Colon (tissue), 2 donors: Measurements from ENCODE around the gene PLXNA1.

Experiments used
- FAIRE-seq: peaks from 2 replicates; lab custom pipeline; 2012; peaks lifted over from hg19 to GRCh38; lab: Jason Lieb, UNC
- donor health status: control.
- donor health status: control.

The PLXNA1 gene

GRCh38 chr3:126988451-126989021 is 5.6 kb downstream of the PLXNA1 start:
- FAIRE-seq: no peak

DNA sequence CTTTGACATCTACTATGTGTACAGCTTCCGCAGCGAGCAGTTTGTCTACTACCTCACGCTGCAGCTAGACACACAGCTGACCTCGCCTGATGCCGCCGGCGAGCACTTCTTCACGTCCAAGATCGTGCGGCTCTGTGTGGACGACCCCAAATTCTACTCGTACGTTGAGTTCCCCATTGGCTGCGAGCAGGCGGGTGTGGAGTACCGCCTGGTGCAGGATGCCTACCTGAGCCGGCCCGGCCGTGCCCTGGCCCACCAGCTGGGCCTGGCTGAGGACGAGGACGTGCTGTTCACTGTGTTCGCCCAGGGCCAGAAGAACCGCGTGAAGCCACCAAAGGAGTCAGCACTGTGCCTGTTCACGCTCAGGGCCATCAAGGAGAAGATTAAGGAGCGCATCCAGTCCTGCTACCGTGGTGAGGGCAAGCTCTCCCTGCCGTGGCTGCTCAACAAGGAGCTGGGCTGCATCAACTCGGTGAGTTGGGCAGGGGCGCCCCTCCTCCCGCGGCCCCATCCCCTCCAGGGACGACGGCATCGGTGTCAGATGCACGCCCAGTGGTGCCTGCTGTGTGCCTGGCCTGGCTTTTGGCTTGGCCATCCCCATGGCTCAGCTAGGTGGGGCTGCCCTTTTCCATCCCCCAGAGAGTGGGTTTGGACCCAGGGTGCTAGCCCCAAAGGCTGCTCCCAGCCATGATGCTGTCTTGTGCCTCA is 6.6 kb downstream of the PLXNA1 start:
- FAIRE-seq: no peak

- no peak for FAIRE-seq
Measured at GRCh38 chr3:126990024-126990700, 7.2 kb downstream of the PLXNA1 start.

DNA sequence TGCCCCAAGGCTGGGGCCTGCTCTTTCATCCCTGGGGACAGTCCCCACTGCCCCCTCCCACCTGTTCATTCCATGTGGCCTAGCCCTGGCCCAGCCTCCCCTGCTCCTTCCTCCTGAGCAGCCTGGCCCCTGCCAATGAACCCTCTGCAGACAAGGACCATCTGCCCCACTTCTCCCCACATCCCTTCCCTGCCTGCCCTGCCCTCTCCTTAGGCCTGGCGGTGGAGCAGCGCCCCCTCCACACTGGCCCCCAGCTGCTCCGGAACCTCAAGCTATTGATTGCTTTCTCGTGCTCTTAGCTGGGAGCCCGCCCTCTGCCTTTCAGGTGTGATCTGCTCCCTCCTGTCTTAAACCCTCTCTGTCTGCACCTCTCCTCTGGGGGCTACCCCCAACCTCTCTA is 8.0 kb downstream of the PLXNA1 start:
- no peak for FAIRE-seq

DNA sequence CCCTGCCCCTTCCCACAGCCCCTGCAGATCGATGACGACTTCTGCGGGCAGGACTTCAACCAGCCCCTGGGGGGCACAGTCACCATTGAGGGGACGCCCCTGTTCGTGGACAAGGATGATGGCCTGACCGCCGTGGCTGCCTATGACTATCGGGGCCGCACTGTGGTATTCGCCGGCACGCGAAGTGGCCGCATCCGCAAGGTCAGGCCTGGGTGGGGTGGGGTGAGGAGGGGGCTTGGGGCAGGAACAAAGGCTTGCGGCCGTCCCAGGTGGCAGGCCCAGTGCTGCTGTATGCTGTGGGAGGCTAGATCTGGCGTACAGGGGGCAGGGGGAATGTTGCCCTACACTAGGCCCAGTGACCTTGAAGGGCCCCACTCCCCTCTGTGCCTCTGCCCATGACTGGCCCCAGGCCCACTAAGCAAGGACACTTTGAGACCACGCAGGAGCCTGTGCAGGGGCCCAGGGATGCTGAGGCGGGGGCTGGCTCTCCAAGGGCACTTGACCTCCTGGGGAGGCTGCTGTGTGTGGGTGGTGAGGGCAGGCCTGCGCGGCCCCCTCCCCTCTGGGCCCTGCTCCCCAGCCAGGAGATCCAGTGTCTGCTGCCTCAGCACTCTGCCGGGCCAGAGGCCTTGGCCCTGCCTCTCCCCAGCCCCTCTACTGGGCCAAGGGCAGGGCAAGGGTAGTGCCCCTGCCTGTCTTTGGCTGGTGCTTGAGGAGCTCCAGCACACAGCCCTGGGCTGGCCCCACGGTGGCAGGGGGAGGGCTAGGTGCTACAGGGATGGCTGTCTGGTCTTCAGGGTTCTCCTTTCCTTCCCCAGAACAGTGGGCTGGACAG is 8.7 kb downstream of the PLXNA1 start:
- no peak for FAIRE-seq

DNA sequence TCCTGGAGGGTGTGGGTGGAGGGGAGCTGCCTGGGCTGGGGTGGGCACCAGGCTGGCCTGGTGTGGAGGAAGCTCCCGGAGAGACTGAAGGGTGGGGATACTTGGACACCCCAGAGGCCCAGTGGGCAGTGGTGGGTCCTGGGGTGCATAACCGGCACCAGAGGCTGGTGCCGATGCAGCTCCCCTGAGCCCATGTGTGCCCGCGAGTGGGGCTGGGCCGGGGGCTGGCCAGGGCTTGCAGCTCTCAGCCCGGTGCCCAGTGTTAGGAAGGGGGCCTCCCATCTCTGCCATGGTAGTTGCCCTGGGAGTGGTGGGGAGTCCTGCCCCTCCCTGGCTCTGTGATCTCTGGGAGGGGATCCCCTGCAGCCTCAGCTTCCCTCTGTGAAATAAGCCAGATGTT is 9.3 kb downstream of the PLXNA1 start:
- no peak for FAIRE-seq

GRCh38 chr3:126992776-126993175 is 9.9 kb downstream of the PLXNA1 start:
- no peak for FAIRE-seq

GRCh38 chr3:126993436-126993835 is 10.5 kb downstream of the PLXNA1 start:
- FAIRE-seq: no peak

DNA sequence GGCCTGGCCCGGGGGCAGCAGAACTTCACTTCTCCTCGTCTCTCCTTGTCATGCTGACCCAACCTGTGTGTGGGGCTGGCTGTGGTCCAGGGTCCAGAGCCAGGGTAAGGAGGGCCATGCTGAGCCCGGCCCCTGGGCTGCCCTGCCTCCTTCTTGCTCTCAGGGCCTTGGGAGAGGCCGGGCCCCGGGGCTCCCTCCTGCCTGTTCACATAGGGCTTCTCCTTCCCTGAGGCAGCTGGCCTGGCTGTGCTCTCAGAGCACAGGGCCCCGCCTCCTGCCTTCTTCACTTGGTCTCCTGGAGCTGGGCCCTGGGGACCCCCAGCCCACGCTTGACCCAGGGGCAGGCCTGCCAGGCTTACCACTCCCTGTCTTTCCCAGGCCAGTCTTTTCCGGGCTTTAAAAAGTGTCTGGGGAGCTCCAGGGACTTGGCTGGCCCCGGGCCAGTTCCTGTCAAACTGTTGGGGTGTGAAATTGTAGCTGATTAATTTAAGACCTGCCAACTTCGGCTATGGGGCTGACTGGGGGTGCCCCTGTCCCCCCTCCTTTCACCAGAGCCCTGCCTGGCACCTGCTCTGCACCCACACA is 11.8 kb downstream of the PLXNA1 start:
- FAIRE-seq: no peak

GRCh38 chr3:126995254-126995780 is 12.4 kb downstream of the PLXNA1 start:
- FAIRE-seq: no peak

DNA sequence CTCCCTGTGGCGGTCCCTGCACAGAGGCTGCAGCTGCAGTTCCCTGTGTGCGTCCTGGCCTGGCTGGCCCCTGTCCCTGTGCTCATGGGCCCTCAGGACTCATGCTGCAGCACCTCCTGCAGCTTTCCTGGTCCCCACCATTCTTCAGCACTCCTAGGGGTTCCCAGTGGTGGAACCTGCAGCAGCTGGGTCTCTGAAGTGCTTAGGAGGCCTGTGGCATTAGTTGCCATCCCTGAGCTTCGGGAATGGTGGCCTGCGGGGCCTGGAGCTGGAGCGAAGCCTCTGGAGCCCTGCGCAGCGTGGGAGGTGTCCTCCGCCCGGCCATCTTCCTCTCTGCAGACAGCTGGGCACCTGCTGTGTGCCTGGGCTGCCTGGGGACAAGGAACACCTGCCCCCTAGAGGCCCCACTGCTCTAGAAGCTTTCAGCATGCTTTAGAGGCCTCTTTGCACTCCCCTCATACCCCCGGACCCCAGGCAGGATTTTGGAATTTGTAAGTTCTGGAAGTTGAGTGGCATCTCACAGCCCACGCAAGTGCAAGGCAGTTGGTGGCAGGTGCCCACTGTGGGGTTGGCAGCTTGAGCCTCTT is 13.1 kb downstream of the PLXNA1 start:
- FAIRE-seq: no peak

DNA sequence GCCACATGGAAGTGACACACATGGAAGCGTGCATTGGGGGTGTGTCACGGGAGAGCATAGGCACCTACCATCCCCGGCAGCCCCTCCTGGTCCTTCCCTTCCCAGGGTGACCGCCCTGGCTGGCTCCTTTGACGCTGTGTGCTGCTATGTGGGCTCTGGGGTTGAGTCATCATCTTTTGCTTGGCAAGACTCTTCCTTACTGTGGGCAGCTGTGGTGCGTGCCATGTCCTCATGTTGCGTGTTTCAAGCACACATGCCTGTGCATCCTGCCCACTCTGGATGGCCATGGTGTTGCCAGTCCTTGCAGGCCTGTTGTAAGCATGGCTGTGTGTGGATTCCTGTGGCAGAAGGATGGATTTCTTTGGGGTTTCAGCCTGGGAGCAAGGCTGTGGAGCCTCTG is 14.0 kb downstream of the PLXNA1 start:
- no peak for FAIRE-seq

GRCh38 chr3:126997455-126998038 is 14.6 kb downstream of the PLXNA1 start:
- no peak for FAIRE-seq

DNA sequence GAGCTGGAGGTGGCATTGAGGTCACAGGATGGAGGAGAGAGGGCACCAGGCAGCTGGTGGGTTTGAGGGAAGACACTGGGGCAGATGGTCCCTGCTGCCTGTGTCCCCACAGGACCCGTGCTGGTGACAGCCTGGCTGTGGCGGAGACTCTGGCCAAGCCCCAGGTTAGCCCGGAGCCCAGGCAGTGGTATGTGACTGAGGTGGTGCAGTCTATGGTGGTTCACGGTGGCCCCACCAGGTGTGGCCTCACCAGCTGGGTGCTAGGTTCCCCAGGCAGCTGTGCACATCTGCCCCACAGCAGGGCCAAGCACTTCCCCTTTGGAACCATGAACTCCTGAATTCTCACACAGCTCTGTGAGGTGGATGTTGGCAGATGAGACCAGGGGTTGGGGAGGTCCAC is 15.4 kb downstream of the PLXNA1 start:
- FAIRE-seq: no peak

DNA sequence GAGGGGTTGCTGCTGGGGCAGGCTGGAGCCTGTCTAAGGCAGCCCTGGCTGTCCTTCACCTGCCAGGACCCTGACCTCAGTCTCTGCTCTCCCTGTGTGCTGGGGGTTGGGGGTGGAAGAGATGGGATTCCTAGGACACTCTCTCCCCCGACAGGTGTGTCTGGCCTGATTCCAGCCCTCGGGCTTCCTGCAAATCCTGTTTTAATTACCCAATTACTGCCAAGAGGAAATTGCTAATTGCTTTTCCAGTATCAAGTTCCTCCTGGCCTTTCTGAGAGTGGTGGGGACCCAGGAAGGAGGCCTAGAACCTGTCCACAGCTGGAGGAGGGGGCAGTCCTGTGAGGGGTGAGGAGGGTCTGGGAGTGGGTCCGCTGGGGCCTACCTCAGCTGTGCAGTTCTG is 15.8 kb downstream of the PLXNA1 start:
- no peak for FAIRE-seq

- no peak for FAIRE-seq
Measured at GRCh38 chr3:126999383-126999782, 16.5 kb downstream of the PLXNA1 start.

- no peak for FAIRE-seq
Measured at GRCh38 chr3:127000119-127000518, 17.2 kb downstream of the PLXNA1 start.

- FAIRE-seq: no peak
Measured at GRCh38 chr3:127000761-127001160, 17.8 kb downstream of the PLXNA1 start.

DNA sequence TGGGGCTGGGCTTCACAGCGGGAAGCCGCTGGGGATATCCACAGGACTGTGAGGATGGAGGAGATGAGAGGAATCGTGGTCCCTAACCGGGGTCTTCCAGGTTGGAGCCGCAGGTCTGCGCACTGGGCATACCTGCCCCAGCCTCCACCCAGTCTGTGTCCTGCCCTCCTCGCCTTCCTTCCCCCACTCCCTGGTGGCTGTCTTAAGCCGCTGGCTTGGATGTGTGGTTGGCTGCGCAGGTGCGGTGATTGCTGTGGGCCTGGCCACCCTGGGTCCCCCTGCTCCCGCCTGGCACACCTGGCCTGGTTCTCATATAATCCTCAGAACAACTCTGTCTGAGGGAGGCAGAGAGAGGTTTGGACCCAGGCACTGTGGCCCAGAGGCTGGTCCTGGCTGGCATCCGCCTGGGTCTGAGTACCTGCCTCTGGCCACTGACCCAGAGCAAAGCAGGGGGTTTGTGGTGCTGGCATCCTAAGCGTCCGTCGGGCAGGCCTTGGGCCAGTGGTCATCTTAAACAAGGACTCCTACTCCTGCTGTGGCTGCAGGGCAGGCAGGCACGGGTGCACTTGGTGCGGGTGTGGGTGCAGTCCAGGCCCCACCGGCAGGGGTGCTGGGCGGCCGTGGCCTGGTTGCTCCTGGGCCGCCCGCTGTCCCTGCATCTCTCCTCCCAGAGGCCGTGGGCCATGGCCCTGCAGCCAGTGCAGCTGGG is 18.7 kb downstream of the PLXNA1 start:
- no peak for FAIRE-seq
